DND-41 (cell line): ENCODE data around the gene MYH7B.

Source experiments
- CTCF ChIP-seq: IDR thresholded peaks from 2 replicates; pipeline ENCODE4 v1.5.1; 2012; ENCODE audit warnings: borderline replicate concordance, low read length, moderate library complexity, mild to moderate bottlenecking; ENCODE audit not compliant: poor library complexity, severe bottlenecking; ENCODE audit errors: extremely low read depth
- EZH2 ChIP-seq: IDR thresholded peaks from 3 replicates; pipeline ENCODE4 v1.6.1; 2012; ENCODE audit warnings: borderline replicate concordance, low read depth, mild to moderate bottlenecking, moderate library complexity, low read length, inconsistent platforms; ENCODE audit not compliant: severe bottlenecking

GRCh38 chr20:34949120-34949519 lies 6.5 kb upstream of the MYH7B start:
- no peak for TF ChIP-seq CTCF
- TF ChIP-seq EZH2: no peak
